NCI-H1930 (cell line): ENCODE measurements around the gene SUN2.
A peak's percentile ranks its signal among the peaks of the same experiment; 100 is the strongest.

ENCODE experiments used
- DNase-seq, 2 experiments: peaks; one replicate each; lab custom pipeline; 2025; lab: John Stamatoyannopoulos, UW

SUN2 gene

GRCh38 chr22:38715176-38715764, 40.5 kb downstream of the SUN2 start:
- no peak for DNase-seq

- DNase-seq: no peak
Measured at GRCh38 chr22:38713921-38714320, 41.9 kb downstream of the SUN2 start.

GRCh38 chr22:38712486-38713207, 43.2 kb downstream of the SUN2 start:
- DNase-seq: no peak

GRCh38 chr22:38710866-38711265, 44.9 kb downstream of the SUN2 start:
- no peak for DNase-seq

- DNase-seq: no peak
Measured at GRCh38 chr22:38710351-38710750, 45.4 kb downstream of the SUN2 start.

- no peak for DNase-seq
Measured at GRCh38 chr22:38709306-38709705, 46.5 kb downstream of the SUN2 start.

GRCh38 chr22:38707984-38708383, 47.8 kb downstream of the SUN2 start:
- no peak for DNase-seq

- DNase-seq: no peak
Measured at GRCh38 chr22:38707346-38707745, 48.5 kb downstream of the SUN2 start.

GRCh38 chr22:38706901-38707195, 49.0 kb downstream of the SUN2 start:
- no peak for DNase-seq

- no peak for DNase-seq
Measured at GRCh38 chr22:38706101-38706900, 49.5 kb downstream of the SUN2 start.

- peak; percentile 100 for DNase-seq
Measured at GRCh38 chr22:38705235-38706100, 50.3 kb downstream of the SUN2 start, which contains the start of gene GTPBP1. Gene GTPBP1, plus strand, starts transcription at chr22:38705944. Its CDS starts 12 bp downstream, at chr22:38705956.

- no peak for DNase-seq
Measured at GRCh38 chr22:38704654-38705234, 51.1 kb downstream of the SUN2 start.

GRCh38 chr22:38700789-38701628, 54.8 kb downstream of the SUN2 start, which contains the start of gene JOSD1:
Gene JOSD1, minus strand, starts transcription at chr22:38700943. Its CDS starts 956 bp downstream, at chr22:38699987.
- peak; percentile 92 to 97 for DNase-seq

GRCh38 chr22:38700270-38700788, 55.5 kb downstream of the SUN2 start:
- no peak for DNase-seq

GRCh38 chr22:38699784-38700183, 56.0 kb downstream of the SUN2 start:
- DNase-seq: no peak

GRCh38 chr22:38699143-38699542, 56.7 kb downstream of the SUN2 start:
- DNase-seq: no peak

- DNase-seq: no peak
Measured at GRCh38 chr22:38698407-38699094, 57.2 kb downstream of the SUN2 start.

- no peak for DNase-seq
Measured at GRCh38 chr22:38697425-38698089, 58.2 kb downstream of the SUN2 start.
